ENCODE data around the gene ETV1. TPM values are rescaled to one million over a fixed set of nuclear protein-coding genes. Genes with fewer than 3 reads are reported as not detected.
A peak's percentile ranks its signal among the peaks of the same experiment; 100 is the strongest.

Gene ETV1
- total and polyA plus RNA-seq, 2 donors from 2014 or later: 2.0 to 28.6 TPM

DNA sequence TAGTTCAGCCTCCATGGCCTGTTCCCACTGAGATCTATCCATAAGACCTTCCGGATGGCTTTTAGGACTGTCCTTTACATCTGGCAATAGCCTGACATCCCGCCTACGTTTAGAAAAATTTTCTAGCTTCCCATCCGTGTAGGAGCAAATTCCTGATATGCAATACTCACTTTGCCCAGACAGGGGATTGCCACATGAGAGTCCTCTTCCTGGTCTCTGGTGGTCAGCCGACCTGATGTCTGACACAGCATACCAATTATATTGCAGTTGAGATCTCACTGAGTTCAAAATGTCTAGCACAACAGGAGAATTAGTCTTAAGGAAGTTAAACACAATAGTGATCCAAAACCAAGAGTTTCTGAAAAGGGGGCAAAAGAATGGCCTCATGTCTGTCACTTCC is 9.4 kb upstream of the ETV1 start:
- intact Hi-C loops (cut with DNase I): no loop called here
- DNase-seq: no peak

DNA sequence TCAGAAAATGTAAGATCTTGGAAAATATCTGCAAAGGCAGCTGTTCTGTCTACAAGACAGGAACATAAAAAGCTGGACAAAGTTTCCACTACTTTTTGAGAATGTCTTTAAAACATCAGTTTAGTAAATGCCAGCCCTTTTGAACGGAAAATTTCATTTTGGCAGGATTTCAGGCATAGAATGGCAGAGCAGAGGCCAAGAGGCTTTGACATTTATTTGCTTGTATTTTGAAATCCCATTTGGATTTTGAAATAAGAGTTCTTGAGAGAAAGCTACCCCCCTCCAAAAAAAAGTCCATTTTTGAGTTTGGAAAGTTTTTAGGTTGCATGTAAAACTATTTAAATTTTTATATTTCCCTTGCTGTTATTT is 3.1 kb upstream of the ETV1 start:
- Histone ChIP-seq H3K27ac (ENCODE audit: low read depth in 2 of 2, low read length in 2 of 2) (no peak overlapping the region), H3K4me1 (ENCODE audit: control insufficient read depth in 2 of 3, insufficient read depth in 2 of 3, low read depth in 1 of 3, low read length in 3 of 3) (peaks cover 0 to 5% (median 4%) of the 10 kb centered on the region in 3 donors), H3K4me3 (ENCODE audit: low read length in 3 of 3) (peak overlapping the region in 1 of 3 donors; percentile 82), H3K9me3 (ENCODE audit: control insufficient read depth in 2 of 3, insufficient read depth in 1 of 3, low read length in 3 of 3) (no peaks in the 10 kb centered on the region), H3K27me3 (ENCODE audit: control insufficient read depth, insufficient read depth, low read length) (no peaks in the 10 kb centered on the region), H3K9ac (ENCODE audit: low read length in 3 of 3) (no peak overlapping the region), H3K36me3 (ENCODE audit: control insufficient read depth in 2 of 3, insufficient read depth in 3 of 3, low read length in 3 of 3) (no peaks in the 10 kb centered on the region)
- TF ChIP-seq, protein P1, sequence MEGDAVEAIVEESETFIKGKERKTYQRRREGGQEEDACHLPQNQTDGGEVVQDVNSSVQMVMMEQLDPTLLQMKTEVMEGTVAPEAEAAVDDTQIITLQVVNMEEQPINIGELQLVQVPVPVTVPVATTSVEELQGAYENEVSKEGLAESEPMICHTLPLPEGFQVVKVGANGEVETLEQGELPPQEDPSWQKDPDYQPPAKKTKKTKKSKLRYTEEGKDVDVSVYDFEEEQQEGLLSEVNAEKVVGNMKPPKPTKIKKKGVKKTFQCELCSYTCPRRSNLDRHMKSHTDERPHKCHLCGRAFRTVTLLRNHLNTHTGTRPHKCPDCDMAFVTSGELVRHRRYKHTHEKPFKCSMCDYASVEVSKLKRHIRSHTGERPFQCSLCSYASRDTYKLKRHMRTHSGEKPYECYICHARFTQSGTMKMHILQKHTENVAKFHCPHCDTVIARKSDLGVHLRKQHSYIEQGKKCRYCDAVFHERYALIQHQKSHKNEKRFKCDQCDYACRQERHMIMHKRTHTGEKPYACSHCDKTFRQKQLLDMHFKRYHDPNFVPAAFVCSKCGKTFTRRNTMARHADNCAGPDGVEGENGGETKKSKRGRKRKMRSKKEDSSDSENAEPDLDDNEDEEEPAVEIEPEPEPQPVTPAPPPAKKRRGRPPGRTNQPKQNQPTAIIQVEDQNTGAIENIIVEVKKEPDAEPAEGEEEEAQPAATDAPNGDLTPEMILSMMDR (IDR thresholded peaks at IDR 0.05; ENCODE audit: borderline replicate concordance, extremely low read depth, insufficient read depth): no peak
- no peak for DNase-seq
- intact Hi-C loops (cut with DNase I): no loop called here
- FAIRE-seq: no peak

More for the DNA sequence above, 9.4 kb upstream of the ETV1 start:
- Histone ChIP-seq H3K4me1 (ENCODE audit: control insufficient read depth in 2 of 3, insufficient read depth in 2 of 3, low read depth in 1 of 3, low read length in 3 of 3) (no peaks in the 10 kb centered on the region), H3K27me3 (ENCODE audit: control insufficient read depth, insufficient read depth, low read length) (no peaks in the 10 kb centered on the region), H3K9ac (ENCODE audit: low read length in 3 of 3) (no peak overlapping the region), H3K4me3 (ENCODE audit: low read length in 3 of 3) (no peak overlapping the region), H3K9me3 (ENCODE audit: control insufficient read depth in 2 of 3, insufficient read depth in 1 of 3, low read length in 3 of 3) (no peaks in the 10 kb centered on the region), H3K27ac (ENCODE audit: low read depth in 2 of 2, low read length in 2 of 2) (no peak overlapping the region), H3K36me3 (ENCODE audit: control insufficient read depth in 2 of 3, insufficient read depth in 3 of 3, low read length in 3 of 3) (no peaks in the 10 kb centered on the region)
- TF ChIP-seq, protein P1 (IDR thresholded peaks at IDR 0.05; ENCODE audit: borderline replicate concordance, extremely low read depth, insufficient read depth): no peak
- FAIRE-seq: no peak

DNA sequence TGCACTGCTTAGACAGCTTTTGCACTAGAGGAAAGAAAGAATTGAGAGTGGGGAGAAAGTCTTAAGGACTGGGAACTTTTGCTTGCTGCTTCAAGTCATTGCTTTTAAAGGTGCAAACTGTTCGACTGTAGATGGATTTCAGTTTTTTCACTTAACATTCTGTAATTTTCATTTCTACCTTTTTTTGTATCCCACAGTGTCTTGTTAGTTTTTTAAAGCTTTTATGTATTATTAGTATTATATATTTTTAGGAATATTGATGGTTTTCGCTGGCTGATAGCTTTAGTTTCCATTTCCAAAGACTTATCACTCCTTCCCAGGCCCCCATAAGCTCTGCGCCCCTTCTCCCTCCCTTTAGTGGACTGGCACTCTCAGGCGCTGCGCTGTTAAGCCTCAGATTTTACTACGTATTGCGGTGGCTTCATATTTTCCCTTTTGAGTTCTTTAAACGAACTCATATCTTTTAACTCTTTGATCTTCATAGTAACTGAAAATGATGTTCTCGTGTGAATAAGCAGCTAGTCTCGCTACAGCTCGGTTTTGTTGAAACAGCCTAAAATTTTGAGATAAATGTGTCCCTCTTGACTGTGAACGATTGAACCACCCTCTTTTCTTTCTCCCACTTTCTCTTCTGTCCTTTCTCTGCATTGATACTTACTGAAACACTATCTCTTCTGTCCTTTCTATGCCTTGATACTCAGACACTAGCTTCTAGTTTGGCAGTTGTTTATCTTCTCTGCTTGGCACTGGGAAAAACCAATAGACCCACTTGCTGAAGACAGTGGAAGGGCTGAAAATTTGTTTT is 2.5 kb upstream of the ETV1 start:
- Histone ChIP-seq H3K9ac (ENCODE audit: low read length in 3 of 3) (peak overlapping the region in 2 of 3 donors; percentile 20 to 87), H3K27me3 (ENCODE audit: control insufficient read depth, insufficient read depth, low read length) (no peaks in the 10 kb centered on the region), H3K4me1 (ENCODE audit: control insufficient read depth in 2 of 3, insufficient read depth in 2 of 3, low read depth in 1 of 3, low read length in 3 of 3) (peaks cover 0 to 5% (median 4%) of the 10 kb centered on the region in 3 donors), H3K9me3 (ENCODE audit: control insufficient read depth in 2 of 3, insufficient read depth in 1 of 3, low read length in 3 of 3) (no peaks in the 10 kb centered on the region), H3K4me3 (ENCODE audit: low read length in 3 of 3) (peak overlapping the region; percentile 74 to 82 (median 79)), H3K27ac (ENCODE audit: low read depth in 2 of 2, low read length in 2 of 2) (peak overlapping the region in 1 of 2 donors; percentile 39), H3K36me3 (ENCODE audit: control insufficient read depth in 2 of 3, insufficient read depth in 3 of 3, low read length in 3 of 3) (no peaks in the 10 kb centered on the region)
- TF ChIP-seq, protein P1 (IDR thresholded peaks at IDR 0.05; ENCODE audit: borderline replicate concordance, extremely low read depth, insufficient read depth): no peak
- intact Hi-C loops (cut with DNase I): no loop called here
- FAIRE-seq (no peak), DNase-seq (peak in 2 of 5 donors; percentile 38 to 41)
